ENCODE data around the gene STK32B. TPM values are rescaled to one million over a fixed set of nuclear protein-coding genes. Genes with fewer than 3 reads are reported as not detected.
"Not testable (repeated sequence)": the region's sequence is repeated elsewhere in the genome, so short reads cannot be mapped to it uniquely, and the experiment has no call there.

STK32B gene
- total RNA-seq, 6 donors from 2014 or later, result 0.22 to 3.4 (median 1.0) TPM

DNA sequence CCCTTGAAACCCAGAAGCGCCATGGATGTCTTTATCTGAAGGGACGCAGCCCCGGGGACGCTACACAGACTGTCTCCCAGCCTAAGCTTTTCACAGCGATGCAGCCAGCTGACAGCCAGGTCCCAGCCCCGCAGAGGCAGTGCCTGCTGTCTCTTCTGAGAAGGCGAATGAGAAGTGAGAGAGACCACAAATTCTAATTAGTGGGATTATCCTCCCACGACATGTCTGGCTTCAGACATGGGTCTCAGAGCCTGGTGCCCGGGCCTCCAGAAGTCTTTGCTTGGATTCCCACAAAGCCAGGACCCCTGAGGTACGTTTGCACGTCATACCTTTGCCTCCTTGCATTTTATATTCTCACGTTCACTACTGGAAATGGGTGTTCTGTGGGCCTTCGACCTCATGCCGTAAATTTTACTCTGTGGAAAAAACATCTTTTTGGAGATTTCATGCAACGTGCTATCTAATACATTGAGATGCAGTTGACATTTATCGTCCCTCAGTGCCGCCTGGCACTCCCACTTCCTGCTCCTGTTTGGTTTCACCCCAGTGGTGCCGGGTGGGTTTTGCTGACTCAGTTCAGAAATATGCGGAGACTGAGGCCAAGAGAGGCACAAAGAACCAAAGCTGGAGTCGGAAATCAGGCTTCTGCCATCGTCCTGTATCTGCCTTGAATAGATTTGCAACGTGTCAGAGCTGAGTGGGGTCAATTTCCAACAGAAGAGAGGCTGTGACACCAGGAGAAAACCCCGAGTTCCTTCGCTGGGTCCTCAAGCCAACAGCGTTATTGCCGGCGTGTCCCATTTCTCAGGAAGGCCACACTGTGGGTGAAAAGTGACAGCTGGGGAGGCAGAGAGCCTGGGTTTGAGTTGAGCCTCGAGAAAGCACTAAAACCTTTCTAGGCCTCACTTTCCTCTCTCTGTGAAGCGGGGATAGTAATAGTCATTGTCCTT lies 114.4 kb downstream of the STK32B start:
- H3K9me3 ChIP-seq, result no peaks in the 10 kb centered on the region
- H3K27ac ChIP-seq, result no peak overlapping the region
- DNase-seq, result no peak
- TF ChIP-seq POLR2A (IDR thresholded peaks at IDR 0.05) (no peak), EP300 (IDR thresholded peaks at IDR 0.05) (no peak), POLR2AphosphoS5 (IDR thresholded peaks at IDR 0.05) (no peak), CTCF (IDR thresholded peaks at IDR 0.05) (no peak)
- no peak overlapping the region for H3K4me3 ChIP-seq
- H3K27me3 ChIP-seq, result no peaks in the 10 kb centered on the region
- no peak for ATAC-seq (ENCODE audit: low FRiP score in 2 of 2)
- H3K4me1 ChIP-seq, result no peaks in the 10 kb centered on the region
- 63 to 69% methylated on average over 29 of the region's 29 CpGs for WGBS, 2 donors
- H3K36me3 ChIP-seq, result no peaks in the 10 kb centered on the region

- Histone ChIP-seq H3K4me3 (no peak overlapping the region), H3K27ac (no peak overlapping the region), H3K4me1 (no peaks in the 10 kb centered on the region), H3K27me3 (no peaks in the 10 kb centered on the region), H3K9me3 (no peaks in the 10 kb centered on the region), H3K36me3 (no peaks in the 10 kb centered on the region)
- 81 to 95% methylated on average over 4 of the region's 4 CpGs for WGBS, 2 donors
- no peak for DNase-seq
- TF ChIP-seq CTCF (IDR thresholded peaks at IDR 0.05) (no peak), POLR2AphosphoS5 (IDR thresholded peaks at IDR 0.05) (no peak), EP300 (IDR thresholded peaks at IDR 0.05) (no peak), POLR2A (IDR thresholded peaks at IDR 0.05) (no peak)
- ATAC-seq (ENCODE audit: low FRiP score in 2 of 2), result no peak
These were observed 115.1 kb downstream of the STK32B start for GRCh38 chr4:5166377-5166776.

DNA sequence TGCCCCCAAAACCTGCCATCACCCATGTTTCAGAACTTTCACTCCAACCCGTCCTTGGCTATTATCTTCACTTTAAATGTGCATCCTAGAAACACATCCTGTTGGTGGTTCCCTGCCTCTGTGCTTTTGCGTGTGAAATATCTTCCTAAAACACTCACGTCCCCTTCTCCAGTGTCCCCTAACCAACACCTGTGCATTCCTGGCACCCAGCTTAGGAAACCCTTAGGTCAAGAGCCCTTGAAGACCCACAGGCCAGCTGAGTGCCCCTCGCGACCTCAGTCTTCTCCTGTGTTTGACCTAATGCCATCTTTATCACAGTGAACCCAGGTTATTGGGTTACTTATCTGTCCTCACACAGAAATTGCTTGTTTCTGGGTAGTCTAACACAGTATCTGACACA lies 117.6 kb downstream of the STK32B start:
- TF ChIP-seq EP300 (IDR thresholded peaks at IDR 0.05), result no peak
- TF ChIP-seq POLR2AphosphoS5 (IDR thresholded peaks at IDR 0.05), result no peak
- TF ChIP-seq CTCF (IDR thresholded peaks at IDR 0.05), result no peak
- no peak for TF ChIP-seq POLR2A (IDR thresholded peaks at IDR 0.05)
- Histone ChIP-seq H3K27ac (no peak overlapping the region), H3K9me3 (no peaks in the 10 kb centered on the region), H3K36me3 (no peaks in the 10 kb centered on the region), H3K4me1 (no peaks in the 10 kb centered on the region), H3K4me3 (no peak overlapping the region), H3K27me3 (no peaks in the 10 kb centered on the region)
- DNase-seq (no peak), ATAC-seq (ENCODE audit: low FRiP score in 2 of 2) (no peak)
- 69 to 84% methylated on average over 5 of the region's 5 CpGs for WGBS, 2 donors

GRCh38 chr4:5175836-5176235 lies 124.6 kb downstream of the STK32B start:
- H3K4me1 ChIP-seq; H3K27me3 ChIP-seq; H3K4me3 ChIP-seq; H3K27ac ChIP-seq; H3K9me3 ChIP-seq; H3K36me3 ChIP-seq; DNase-seq; ATAC-seq (ENCODE audit: low FRiP score in 2 of 2): not testable (repeated sequence)
- 91 to 93% methylated on average over 9 to 11 of the region's 11 CpGs for WGBS, 2 donors

DNA sequence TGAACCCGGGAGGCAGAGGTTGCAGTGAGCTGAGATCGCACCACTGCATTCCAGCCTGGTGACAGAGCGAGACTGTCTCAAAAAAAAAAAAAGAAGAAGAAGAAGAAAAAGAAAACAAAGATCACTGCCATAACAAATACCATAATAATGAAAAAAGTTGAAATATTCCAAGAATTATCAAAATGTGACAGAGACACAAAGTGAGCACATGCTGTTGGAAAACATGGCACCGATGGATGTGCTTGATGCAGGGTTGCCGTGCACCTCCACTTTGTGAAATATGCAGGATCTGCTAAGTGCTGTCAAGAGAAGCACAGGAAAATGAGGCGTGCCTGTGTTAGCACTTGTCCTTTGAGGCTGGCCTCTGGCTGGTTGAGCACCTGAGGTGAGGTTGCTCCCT lies 133.3 kb downstream of the STK32B start:
- H3K9me3 ChIP-seq, result no peaks in the 10 kb centered on the region

More for the DNA sequence above, 133.3 kb downstream of the STK32B start:
- ATAC-seq (ENCODE audit: low FRiP score in 2 of 2) (no peak), DNase-seq (no peak)
- Histone ChIP-seq H3K4me1 (no peaks in the 10 kb centered on the region), H3K36me3 (no peaks in the 10 kb centered on the region), H3K4me3 (no peak overlapping the region), H3K27ac (no peak overlapping the region), H3K27me3 (no peaks in the 10 kb centered on the region)
- 75 to 81% methylated on average over 6 of the region's 6 CpGs for WGBS, 2 donors
- TF ChIP-seq POLR2A (IDR thresholded peaks at IDR 0.05) (no peak), EP300 (IDR thresholded peaks at IDR 0.05) (no peak), CTCF (IDR thresholded peaks at IDR 0.05) (no peak), POLR2AphosphoS5 (IDR thresholded peaks at IDR 0.05) (no peak)

Measured in upper lobe of left lung (tissue), 6 donors.